Activated CD8-positive, alpha-beta memory T cell treated with anti-CD3 and anti-CD28 coated beads, Interleukin-2, amount 50 U/mL, for 48 hours (primary cell): ENCODE data around the gene TNFRSF4.
A peak's percentile ranks its signal among the peaks of the same experiment; 100 is the strongest.
"Not testable (repeated sequence)": the region's sequence is repeated elsewhere in the genome, so short reads cannot be mapped to it uniquely, and the experiment has no call there.

Source experiments
- DNase-seq: peaks from one replicate; pipeline ENCODE4 v3.0.0-alpha.2; 2020

The TNFRSF4 gene

DNA sequence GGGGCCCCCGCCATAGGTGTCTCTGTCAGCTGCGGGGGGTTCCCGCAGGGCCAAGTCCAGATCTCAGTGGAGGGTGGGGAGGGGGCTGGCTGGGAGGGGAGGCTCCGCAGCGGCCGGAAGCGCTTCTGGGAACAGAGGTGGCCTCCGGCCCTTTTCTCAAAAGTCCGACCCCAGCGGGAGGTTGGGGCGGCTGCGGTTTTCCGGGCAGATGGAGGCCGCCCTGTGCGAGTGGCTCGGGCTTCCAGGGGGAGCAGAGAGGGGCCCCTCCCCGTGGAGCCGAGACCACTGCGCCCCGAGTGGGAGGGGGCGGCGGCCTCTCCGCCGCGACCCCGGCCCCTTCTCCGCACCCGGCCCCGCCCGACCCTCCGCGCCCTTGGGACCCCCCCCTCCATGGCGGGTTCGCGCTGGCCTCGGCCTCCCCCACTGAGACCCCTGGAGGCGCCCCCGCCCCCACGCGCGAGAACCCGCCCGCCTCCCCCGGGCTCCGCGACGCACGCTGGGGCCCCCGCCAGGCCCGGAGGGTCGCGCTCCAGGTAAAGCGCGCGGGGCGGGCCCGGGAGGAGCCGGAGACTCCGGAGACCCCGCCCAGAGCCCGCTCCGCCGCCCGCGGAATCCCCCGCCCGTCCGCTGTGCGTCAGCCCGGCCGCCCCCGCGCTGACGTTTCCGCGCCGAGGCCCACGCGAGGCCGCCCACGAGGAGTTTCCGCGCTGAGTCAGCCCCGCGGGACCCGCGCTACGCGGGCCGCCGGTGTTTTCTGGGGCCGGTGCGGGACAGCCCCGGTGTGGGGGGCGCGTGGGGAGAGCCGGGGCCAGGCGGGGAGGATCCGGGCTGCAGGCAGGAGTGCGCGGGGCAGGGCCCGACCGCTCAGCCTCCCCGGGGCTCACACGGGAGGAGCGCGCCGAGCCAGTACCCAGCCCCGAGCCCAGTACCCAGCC lies 12.8 kb downstream of the TNFRSF4 start:
- DNase-seq, result peak; percentile 94

DNA sequence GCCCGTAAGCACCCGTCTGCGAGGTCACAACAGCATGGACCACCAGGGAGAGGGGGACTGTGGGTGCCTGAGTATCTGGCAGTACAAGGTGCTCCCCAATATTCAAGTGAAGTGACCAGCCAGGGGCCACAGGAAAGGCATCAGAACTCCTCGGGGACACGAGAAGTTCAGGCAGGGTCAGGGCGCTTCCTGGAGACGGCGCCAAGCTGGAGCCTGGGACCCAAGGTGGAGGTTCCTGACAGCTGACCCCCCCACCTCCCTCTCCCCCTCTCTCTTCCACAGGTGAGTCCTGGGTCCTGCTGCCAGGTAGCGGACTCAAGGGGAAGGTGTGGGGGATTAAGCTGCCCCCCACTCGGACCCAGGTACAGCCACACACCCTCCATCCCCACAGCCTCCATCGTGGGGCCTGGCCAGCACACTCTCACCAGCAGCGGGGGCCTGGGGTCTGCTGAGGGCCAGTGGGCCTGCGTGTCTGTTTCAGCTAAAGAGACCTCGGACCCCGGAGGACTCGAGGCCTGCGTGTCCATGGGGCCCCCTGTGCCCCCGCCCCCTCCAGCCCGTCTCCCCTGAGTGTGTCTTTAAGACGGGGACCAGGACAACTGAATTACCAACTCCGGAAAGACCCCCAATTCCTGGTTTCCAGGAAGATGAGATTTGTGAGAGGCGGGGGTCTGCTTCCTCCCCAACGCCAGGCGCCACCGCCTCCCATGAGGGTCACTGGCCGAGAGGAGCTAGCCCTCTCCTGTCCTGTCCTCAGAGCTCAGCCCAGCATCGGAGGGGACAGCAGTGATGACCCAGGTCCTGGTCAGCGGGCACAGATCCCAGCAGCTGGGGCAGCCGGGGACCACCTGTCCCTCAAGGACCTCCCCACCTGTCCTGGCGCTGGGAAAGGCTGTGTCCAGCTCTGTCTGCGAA lies 13.7 kb downstream of the TNFRSF4 start:
- no peak for DNase-seq

DNA sequence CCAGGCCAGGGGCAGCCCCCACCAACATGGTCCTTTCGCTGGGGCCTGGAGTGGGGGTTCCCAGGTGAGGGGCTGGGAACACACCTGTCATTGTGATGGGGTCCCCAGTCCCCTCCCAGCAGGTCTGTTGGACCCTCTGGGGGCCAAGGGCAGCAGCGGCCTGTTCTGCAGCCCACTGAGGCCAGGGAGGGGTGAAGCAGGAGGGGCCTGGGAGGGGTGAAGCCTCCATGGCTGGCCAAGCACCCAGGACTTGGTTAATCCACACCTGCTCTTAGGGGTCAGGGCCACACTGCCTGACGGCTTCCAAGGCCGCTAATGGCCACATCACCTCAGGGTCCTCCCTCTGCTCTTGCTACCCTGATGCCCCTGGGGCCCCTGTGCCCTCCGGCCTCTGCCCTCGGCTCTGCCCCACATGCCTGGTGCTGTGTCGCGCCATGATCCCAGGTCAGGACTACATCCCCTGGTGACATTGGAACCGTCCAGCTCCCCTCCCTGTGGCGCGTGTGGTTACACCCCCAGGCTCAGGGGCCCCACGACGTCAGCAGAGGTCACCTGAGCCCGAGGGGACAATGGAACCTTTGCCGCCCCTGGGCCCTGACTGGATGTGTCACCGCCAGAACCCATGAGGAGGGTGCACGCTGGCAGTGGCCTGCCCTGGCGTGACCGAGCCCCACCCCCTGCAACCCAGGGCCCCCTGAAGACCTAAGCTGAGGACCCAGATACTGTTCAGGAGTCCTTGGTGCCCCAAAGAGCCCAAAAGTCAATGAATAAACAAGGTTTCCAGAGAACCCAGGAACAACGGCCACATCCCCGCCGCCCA lies 14.6 kb downstream of the TNFRSF4 start:
- DNase-seq, result peak; percentile 55

DNA sequence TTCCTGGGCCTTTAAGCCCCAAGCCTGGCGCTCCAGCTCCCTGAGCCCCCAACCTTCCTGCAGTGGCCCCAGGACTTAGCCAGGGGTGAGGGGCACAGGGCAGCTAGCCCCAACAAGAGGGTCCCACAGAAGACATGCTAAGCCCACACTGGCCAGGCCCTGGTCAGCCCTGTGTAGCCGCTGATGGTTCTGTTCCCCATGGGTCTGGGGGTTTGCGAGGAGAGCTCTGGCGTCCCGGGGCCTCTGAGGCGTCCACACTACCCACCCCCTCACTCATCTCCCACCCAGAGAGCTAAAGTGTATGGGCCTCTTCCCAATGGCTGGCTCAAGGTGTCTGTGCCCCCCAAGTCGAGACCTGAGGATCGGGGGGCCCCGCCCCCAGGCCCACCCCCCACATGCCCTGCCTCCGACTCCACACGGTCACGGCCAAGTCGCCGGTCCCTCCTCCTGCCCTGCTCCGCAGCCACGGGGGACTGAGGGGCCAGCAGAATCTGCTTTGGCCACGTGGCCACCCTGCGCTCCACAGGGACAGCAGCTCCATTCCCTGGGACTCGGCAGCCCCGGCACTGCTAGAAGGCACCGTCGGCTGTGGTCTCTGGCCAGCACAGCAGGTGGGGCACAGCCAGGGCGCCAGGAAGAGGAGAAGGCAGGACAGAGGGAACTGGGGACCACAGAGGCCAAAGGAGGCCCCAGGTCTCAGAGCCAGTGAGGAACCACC lies 15.4 kb downstream of the TNFRSF4 start:
- DNase-seq, result peak; percentile 55

DNA sequence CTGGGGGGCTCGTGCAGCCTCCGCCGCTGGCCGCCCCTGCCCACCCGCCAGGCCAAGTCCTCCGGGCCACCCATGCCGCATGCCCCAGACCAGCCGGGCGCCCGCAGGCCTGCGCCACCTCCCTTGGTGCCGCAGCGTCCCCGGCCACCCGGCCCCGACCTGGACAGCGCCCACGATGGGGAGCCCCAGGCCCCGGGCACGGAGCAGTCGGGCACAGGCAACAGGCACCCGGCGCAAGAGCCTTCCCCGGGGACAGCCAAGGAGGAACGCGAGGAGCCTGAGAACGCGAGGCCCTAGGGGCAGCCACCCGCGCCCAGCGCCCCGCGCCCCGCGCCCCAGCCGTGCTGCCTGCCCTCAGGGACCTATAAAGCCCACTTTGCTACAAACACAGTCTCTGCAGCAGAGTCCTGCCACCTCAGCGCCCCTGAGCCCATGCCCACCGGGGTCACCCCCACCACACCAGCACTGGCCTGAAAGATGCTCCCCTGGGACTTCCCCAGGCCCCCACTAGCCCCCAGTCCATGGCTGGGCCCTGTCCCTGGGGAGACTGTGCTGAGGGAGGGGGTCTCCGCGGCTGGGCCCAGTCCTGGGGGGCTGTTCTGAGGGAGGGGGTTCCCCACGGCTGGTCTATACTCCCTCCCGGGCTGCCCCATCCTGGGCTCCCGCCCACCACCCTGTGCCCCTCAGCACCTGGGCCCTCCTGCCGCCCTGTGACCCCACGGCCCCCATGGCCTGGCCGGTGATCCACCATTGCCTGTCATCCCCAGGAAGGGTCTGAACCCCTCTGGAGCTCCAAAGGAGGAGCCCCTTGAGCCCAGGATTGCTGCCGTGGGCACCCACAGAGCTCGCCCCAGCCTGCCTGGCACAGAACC lies 16.2 kb downstream of the TNFRSF4 start:
- DNase-seq, result peak; percentile 48

DNA sequence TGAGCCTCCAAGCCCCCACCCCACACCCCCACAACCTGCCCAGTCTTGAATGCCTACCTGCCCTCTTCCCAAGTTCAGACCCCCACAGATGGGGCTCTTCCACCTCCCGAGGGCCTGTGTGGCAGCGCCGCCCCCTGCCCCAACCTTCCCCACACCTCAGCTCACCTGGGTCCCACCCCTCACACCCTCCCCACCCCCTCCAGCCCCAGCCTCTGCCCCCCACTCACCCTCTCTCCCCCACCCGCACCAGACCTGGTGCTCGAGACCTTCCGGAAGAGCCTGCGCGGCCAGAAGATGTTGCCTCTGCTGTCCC lies 16.8 kb downstream of the TNFRSF4 start:
- no peak for DNase-seq

DNA sequence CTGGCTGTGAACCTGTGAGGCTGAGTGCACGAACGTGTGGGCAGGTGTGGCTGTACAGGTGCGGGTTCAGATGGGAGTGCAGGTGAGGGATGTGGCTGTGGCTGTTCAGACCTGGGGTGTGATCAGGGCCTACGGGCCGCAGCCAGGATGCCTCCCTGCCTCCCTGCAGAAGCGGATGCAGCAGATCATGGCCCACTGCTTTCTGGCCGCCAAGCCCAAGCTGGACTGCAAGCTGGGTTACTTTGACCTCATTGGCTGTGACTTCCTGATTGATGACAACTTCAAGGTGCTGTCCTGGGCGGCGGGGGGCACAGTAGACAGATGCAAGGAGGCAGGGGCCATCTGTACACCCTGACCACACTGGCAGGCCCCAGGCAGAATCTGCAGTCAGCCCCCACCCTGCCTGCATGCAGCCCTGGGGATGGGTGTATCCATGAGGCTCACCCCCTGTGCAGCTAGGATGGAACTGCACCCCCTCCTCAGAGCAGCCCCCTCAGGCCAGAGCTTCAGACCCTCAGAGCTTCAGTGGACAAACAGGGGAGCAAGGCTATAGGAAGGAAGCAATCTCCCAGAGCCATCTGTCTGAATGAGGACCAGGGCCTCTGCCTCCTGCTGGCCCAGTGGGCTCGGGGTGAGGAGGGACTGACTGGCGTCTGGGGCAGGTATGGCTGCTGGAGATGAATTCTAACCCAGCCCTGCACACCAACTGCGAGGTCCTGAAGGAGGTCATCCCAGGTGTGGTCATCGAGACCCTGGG lies 17.3 kb downstream of the TNFRSF4 start:
- DNase-seq, result peak; percentile 48

DNA sequence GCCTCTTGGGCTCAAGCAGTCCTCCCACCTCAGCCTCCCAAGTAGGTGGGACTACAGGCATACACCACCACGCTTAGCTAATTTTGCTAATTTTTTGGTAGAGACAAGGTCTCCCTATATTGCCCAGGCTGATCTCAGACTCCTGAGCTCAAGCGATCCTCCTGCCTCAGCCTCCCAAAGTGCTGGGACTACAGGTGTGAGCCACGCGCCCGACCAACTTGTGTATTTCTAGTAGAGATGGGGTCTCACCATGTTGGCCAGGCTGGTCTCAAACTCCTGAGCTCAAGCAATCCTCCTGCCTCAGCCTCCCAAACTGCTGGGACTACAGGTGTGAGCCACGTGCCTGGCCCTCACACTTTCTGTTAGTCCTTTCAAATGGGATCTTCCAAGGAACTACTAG lies 18.2 kb downstream of the TNFRSF4 start:
- not testable (repeated sequence) for DNase-seq

DNA sequence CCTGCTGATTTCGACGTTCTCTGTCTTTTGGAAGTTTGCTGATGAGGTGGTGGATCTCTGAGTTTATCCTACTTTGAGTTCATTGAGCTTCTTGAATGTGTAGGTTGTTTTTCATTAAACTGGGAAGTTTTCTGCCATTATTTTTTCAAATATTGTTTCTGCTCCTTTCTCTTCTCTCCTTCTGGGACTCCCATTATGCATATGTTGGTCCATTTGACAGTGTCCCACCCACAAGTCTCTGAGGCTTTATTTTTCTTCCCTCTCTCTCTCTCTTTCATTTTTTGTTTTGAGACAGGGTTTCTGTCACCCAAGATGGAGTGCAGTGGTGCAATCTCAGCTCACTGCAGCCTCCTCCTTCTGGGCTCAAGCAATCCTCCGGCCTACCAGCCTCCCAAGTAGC lies 19.2 kb downstream of the TNFRSF4 start:
- no peak for DNase-seq

DNA sequence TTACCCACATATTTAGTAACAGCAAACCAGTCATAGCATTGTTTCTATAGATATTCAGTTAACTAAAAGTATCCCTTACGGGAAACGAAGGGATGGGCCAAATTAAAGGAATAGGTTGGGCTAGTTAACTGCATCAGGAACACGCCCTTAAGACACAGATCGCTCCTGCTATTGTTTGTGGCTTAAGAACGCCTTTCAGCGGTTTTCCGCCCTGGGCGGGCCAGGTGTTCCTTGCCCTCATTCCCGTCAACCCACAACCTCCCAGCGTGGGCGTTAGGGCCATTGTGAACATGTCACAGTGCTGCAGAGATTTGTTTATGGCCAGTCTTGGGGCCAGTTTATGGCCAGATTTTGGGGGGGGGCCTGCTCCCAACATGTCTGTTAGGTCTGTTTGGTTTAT lies 22.2 kb downstream of the TNFRSF4 start:
- DNase-seq, result peak; percentile 40

DNA sequence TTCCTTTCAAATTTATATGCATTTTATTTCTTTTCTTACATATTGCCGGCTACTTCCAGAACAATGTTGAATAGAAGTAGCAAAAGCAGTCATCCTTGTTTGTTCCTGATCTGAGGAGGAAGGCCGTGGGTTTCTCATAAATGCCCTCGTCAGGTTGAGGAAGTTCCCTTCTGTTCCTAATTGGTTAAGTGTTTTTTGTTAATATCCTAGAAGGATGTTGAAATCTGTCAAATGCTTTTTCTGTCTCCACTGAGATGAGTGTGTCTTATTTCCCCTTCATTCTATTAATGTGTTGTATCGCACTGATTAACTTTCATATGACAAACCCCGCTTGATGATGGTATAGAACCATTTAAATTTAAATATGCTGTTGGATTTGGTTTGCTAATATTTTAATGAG lies 24.8 kb downstream of the TNFRSF4 start:
- DNase-seq, result no peak

DNA sequence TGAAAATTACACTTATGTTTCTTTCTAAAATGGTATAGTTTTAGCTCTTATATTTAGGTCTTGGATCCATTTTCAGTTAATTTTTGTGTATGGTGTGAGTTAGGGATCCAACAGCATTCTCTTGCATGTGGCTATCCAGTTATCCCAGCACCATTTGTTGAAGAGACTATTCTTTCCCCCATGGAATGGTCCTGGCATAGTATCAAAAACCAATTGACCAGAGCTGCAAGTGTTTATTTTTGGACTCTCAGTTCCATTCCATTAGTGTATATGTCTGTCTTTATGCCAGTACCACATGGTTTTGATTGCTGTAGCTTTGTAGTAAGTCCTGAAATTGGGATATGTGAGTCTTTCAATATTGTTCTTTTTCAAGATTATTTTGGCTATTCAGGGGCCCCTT lies 26.0 kb downstream of the TNFRSF4 start:
- no peak for DNase-seq

DNA sequence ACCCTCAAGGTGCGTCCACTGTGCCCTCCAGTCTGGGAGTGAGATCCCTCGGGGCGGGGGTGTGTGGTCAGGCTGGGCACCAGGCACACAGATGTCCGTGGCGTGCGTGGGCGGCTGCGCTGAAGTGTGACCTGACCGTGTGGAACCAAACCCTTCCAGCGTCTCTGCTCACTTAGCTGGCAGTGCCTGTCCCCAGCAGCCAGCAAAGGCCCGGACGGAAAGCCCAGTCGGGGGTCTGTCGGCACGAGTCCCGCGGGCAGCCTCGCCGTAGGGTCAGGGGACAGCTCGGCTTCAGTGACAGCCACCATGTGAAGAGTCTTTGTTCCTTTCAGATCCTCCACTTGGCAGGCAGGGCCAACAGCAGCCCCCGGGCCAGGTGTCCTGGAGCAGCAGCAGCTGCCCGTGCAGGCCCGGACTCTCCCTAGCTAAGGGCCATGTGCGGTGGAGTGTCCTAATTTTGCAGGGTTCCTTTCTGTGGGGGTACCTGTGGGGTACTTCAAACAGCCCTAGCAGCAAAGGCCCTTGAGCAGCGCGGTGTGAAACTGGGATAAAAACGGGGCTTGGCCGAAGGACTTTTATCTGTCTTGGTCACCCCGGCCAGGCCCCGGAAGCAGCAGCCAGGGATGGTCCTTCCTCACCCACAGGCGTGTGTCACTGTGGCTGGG lies 28.7 kb downstream of the TNFRSF4 start:
- DNase-seq, result no peak

DNA sequence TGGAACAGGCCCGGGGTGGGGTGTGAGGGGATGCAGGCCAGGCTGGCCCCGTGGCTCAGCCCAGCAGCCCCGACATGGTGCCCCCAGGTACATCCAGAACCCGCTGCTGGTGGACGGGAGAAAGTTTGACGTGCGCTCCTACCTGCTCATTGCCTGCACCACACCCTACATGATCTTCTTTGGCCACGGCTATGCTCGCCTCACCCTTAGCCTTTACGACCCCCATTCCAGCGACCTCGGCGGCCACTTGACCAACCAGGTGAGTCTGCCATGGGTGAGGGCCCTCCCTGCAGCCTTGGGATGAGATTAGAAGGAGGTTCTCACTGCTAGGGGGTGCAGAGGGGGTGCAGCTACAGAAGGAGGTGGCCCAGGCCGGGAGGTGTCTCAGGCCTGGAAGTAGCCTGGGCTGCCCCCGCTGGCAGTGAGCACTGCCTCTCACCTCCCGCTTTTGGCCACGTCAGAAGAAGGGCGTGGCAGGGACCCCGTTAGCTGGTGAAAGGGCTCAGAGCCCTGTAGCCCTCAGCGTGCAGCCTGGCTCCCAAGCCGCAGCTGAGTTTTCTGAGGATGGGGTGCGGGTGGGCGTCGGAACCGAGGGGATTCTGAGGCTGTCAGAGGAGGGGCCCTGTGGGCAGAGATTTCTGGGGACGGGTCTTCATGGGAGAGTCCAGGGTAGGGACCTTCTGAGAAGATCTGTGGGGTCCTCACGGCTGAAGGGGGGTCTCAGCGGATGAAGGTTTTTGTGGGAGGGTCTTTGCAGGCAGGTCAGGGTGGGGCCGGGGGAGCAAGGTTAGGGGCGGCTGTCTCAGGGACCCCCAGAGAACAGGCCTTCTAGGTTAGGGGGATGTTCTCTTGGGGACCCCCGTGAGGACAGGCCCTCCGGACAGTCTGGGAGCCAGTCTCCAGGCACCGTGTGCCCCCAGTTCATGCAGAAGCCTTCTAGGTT lies 29.8 kb downstream of the TNFRSF4 start:
- no peak for DNase-seq

DNA sequence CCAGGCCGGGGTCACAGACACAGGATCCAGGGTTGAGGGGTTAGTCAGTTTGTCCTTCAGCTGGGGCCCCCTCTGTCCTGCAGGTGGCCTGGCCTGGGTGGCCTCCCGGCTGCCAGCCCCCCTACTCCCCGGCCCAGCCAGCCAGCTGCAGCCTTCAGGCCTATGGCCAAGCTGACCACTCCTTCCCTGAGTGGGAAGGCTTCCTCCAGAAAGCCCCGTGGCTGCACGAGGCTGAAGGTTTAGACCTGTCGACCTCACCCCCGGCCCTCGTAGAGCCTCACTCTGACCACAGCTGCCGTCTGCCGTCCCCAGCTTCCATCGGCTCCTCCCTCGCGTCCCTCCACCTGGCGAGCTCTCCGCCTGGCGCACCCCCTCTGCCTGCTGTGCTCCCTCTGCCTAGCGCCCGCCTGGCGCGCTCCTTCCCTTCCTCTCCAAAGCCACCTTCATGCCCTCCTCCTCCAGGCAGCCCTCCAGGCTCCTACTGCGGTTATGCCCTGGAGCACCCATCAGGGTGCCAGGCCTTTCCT lies 30.7 kb downstream of the TNFRSF4 start:
- no peak for DNase-seq

DNA sequence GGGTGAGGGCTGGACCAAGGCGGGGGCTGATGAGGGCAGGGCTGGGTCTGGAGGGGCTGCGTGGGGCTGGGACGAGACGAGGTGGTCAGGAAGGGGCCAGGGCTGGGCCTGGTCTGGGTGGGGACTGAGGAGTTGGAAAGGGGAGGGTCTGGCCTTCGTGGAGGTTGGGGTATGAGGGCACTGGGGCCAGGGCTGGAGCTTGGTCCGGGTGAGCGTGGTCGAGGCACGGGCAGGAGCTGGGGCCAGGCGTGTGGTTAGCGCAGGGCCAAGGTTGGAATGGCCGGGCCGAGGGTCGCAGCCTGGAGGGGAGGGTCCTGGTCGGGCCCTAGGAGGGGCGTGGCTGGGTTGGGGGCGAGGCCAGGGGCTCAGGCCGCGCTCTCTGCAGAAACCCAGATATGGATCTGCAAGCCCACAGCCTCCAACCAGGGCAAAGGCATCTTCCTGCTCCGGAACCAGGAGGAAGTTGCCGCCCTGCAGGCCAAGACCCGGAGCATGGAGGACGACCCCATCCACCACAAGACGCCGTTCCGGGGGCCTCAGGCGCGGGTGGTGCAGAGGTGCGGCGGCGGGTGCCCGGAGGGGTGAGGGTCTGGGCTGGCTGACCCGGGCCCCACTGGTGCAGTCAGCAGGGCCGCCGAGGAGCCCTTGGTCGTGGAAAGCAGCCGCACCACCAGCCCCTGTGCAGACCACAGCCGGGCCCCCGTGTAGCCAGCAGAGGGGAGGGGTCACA lies 31.3 kb downstream of the TNFRSF4 start:
- no peak for DNase-seq

DNA sequence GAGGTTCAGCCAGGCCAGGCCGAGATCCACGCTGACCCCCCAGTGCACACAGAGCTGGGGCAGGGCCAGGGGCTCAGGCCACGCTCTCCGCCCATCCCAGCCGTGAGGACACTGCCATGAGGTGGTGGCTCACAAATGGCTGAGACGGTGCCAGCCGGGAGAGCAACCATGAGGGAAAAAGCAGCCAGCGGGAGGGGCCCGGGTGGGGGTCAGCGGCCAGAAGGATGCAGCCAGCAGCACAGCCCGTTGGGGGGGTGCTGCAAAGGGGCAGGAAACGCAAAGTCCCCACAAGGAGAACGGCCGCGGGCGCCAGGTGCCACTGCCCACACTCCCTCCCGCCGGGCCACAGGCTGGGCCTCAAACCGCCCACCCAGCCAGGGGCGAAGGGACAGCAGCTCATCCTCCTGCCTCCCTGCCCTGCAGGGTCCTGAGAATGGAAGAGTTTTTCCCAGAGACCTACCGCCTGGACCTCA lies 32.0 kb downstream of the TNFRSF4 start:
- DNase-seq, result no peak
